Measurements from ENCODE around the gene SERPINB1. TPM values are rescaled to one million over a fixed set of nuclear protein-coding genes. Genes with fewer than 3 reads are reported as not detected.

Gene SERPINB1
- total RNA-seq, 4 donors from 2014 or later, result 12.6 to 41.1 (median 17.6) TPM

- no peak overlapping the region for H3K4me3 ChIP-seq (ENCODE audit: low read depth, poor library complexity, severe bottlenecking)
- TF ChIP-seq POLR2A (IDR thresholded peaks at IDR 0.05), result no peak
- TF ChIP-seq, protein P1, sequence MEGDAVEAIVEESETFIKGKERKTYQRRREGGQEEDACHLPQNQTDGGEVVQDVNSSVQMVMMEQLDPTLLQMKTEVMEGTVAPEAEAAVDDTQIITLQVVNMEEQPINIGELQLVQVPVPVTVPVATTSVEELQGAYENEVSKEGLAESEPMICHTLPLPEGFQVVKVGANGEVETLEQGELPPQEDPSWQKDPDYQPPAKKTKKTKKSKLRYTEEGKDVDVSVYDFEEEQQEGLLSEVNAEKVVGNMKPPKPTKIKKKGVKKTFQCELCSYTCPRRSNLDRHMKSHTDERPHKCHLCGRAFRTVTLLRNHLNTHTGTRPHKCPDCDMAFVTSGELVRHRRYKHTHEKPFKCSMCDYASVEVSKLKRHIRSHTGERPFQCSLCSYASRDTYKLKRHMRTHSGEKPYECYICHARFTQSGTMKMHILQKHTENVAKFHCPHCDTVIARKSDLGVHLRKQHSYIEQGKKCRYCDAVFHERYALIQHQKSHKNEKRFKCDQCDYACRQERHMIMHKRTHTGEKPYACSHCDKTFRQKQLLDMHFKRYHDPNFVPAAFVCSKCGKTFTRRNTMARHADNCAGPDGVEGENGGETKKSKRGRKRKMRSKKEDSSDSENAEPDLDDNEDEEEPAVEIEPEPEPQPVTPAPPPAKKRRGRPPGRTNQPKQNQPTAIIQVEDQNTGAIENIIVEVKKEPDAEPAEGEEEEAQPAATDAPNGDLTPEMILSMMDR (IDR thresholded peaks at IDR 0.05), result no peak
- DNase-seq (ENCODE audit: low spot score in 2 of 2), result no peak
- intact Hi-C loops (cut with DNase I; ENCODE audit: low total_unique reads), result no loop called here
- 83 to 90% methylated on average over 14 of the region's 14 CpGs for WGBS, 2 donors
Measured at GRCh38 chr6:2800552-2801316, 40.9 kb downstream of the SERPINB1 start.

DNA sequence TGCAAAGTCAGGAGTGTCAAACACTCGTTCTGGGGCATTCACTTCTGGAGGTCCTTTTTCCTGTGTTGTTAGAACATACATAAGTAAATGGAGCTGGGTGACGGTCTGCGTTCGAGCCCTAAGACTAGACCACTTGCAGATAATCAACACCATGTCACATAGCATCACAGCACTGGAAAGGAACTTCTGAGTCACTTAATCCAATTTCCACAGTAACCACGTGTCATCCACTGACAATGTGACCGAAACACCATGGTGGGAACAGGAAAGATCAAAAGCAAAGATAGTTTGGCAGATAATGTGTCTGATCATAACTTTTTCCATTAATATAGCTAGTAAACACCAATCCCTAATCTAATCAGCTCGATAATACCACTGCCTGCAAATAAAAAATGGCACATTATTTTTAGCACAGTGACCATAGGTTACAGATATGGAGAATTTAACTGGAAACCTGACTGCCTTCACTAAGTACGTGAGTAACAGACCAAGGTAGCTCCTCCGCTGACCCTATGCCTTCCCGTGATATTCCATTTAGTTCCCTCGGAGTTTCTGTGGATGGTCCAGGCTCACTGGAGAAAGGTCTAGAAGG is 41.6 kb downstream of the SERPINB1 start:
- H3K4me3 ChIP-seq (ENCODE audit: low read depth, poor library complexity, severe bottlenecking), result no peak overlapping the region
- no peak for DNase-seq (ENCODE audit: low spot score in 2 of 2)
- 76 to 79% methylated on average over 11 of the region's 11 CpGs for WGBS, 2 donors
- intact Hi-C loops (cut with DNase I; ENCODE audit: low total_unique reads), result no loop called here
- TF ChIP-seq POLR2A (IDR thresholded peaks at IDR 0.05), result no peak
- TF ChIP-seq, protein P1 (IDR thresholded peaks at IDR 0.05), result no peak

DNA sequence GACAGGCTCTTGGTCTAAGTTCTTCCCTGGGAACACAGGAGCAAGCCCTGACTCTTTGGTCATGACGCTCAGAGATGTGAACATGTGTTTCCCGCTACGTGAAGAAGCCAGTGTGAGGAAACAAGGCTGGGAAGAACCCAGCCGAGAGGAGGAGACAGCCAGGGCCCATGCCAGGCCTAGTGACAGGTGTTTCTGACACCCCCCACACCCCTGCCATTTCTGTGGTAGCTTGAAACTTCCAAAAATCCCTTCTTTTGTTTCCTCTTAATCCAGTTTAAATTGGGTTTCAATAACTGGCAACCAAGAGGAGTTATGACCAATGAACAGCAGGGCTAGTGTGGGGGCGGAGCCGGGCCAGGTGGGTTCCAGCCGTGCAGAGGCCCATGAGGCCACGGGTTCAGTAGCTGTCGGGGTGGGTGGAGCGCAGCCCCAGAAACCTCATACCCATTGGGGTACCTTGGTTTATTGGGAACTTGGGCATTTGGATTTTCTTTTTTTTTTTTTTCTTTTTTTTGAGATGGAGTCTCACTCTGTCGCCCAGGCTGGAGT is 43.0 kb downstream of the SERPINB1 start:
- no peak for DNase-seq (ENCODE audit: low spot score in 2 of 2)
- intact Hi-C loops (cut with DNase I; ENCODE audit: low total_unique reads), result no loop called here
- WGBS, 2 donors, result 85 to 86% methylated on average over 11 of the region's 11 CpGs
- no peak for TF ChIP-seq POLR2A (IDR thresholded peaks at IDR 0.05)
- TF ChIP-seq, protein P1 (IDR thresholded peaks at IDR 0.05), result no peak
- no peak overlapping the region for H3K4me3 ChIP-seq (ENCODE audit: low read depth, poor library complexity, severe bottlenecking)

DNA sequence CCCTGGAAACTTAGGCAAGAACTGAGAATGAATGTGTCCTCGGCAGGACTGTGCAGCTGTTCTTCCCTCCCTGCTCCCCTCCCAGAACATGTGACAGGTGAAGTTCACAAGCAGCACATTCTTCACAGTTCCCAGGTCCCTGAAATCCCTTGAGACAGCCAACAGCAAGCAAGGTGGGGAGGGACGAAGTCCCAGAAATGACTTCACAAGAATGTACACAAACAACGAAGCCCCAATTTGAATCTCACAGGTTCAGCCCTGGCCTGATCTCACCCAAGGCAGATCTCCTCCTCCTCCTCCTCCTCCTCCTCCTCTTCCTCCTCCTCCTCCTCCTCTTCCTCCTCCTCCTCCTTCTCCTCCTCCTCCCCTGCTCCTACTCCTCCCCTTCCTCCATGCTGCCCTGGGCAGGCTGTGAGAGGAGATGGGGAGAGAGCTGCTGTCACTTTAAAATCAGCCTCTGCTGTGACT is 44.1 kb downstream of the SERPINB1 start:
- intact Hi-C loops (cut with DNase I; ENCODE audit: low total_unique reads), result no loop called here
- DNase-seq (ENCODE audit: low spot score in 2 of 2), result no peak
- TF ChIP-seq, protein P1 (IDR thresholded peaks at IDR 0.05), result no peak
- TF ChIP-seq POLR2A (IDR thresholded peaks at IDR 0.05), result no peak
- no peak overlapping the region for H3K4me3 ChIP-seq (ENCODE audit: low read depth, poor library complexity, severe bottlenecking)
- WGBS, 2 donors, result 57 to 65% methylated on average over 3 of the region's 3 CpGs

DNA sequence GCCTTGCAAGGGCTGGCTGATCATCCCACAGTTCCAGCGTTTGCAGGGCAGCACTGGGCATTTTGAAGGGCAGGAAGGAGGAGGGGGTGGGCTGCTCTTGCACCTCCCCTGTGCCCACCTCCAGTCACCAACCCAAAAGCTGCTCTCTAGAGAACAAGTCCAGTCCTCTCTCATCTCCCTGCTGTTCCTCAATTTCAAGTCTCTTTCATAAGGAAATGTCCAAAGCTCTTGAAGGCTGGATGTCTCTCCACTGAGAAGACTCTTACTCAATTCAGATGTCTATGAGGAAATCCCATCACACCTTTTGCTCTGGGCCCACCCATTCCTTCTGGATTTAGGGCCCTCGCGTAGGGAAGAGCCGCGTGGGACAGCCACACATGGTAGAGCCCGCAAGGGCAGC is 44.8 kb downstream of the SERPINB1 start:
- intact Hi-C loops (cut with DNase I; ENCODE audit: low total_unique reads), result no loop called here
- WGBS, 2 donors, result 74 to 80% methylated on average over 6 of the region's 6 CpGs
- DNase-seq (ENCODE audit: low spot score in 2 of 2), result no peak
- H3K4me3 ChIP-seq (ENCODE audit: low read depth, poor library complexity, severe bottlenecking), result no peak overlapping the region
- TF ChIP-seq, protein P1 (IDR thresholded peaks at IDR 0.05), result no peak
- no peak for TF ChIP-seq POLR2A (IDR thresholded peaks at IDR 0.05)
